Psoas muscle (tissue), 8 donors: ENCODE results near the gene GNB2. TPM values are rescaled to one million over a fixed set of nuclear protein-coding genes. Genes with fewer than 3 reads are reported as not detected.

Experiments
- ATAC-seq, 4 donors: fragments of 200-7000 bp; cut with Tn5 transposase; one replicate each; pipeline ENCODE4 v1.9.1; 2020; ENCODE audit warnings: moderate library complexity in 3 of 4, mild to moderate bottlenecking in 2 of 4
- DNase-seq, 2 donors: peaks; one replicate each; pipeline ENCODE4 v3.0.0-alpha.2; 2020
- H3K27ac ChIP-seq: fragments of 200-600 bp; one replicate; pipeline ENCODE4 v1.8.0; 2022
- H3K27me3 ChIP-seq, 3 donors: fragments of 200-600 bp in 1 of 3; one replicate each; pipeline versions ENCODE4 v1.6.1 to v1.8.0; 2013 to 2022; ENCODE audit warnings: low read length in 2 of 3, mild to moderate bottlenecking in 2 of 3, moderate library complexity in 1 of 3; ENCODE audit not compliant: insufficient read depth in 3 of 3
- H3K36me3 ChIP-seq, 2 donors: fragments of 200-600 bp in 1 of 2; one replicate each; pipeline versions ENCODE4 v1.6.1 to v1.8.0; 2013 to 2022; ENCODE audit warnings: low read depth in 1 of 2, mild to moderate bottlenecking in 1 of 2, moderate library complexity in 1 of 2; ENCODE audit not compliant: insufficient read depth in 1 of 2
- H3K4me1 ChIP-seq: fragments of 200-600 bp; one replicate; pipeline ENCODE4 v1.8.0; 2022
- H3K4me3 ChIP-seq: fragments of 200-600 bp; one replicate; pipeline ENCODE4 v1.8.0; 2022; ENCODE audit warnings: mild to moderate bottlenecking
- H3K9me3 ChIP-seq: fragments of 200-600 bp; one replicate; pipeline ENCODE4 v1.8.0; 2022
- CTCF ChIP-seq: fragments of 200-600 bp; IDR thresholded peaks from one replicate; pipeline ENCODE4 v1.8.0; 2022; ENCODE audit warnings: antibody characterized with exemption
- WGBS, 3 donors: extraction: QIAGEN DNeasy Blood & Tissue Kit; methylation state at CpG; one replicate each; pipeline versions ENCODE4 v1.1.6 to v1.1.7; 2013; 5-methylcytosine and 5-hydroxymethylcytosine counted together
- intact Hi-C, 2 donors: fragments of 100-400 bp; cut with DNase I; formaldehyde crosslinking; loops; one replicate each; pipeline versions ENCODE4 v1.11.0 to v1.14.2; 2022
- polyA plus RNA-seq, 3 donors: library from polyadenylated mRNA; stranded (reverse); fragments of 200-250 nt; gene quantifications; one replicate each; pipeline ENCODE4 v1.2.3, GENCODE V29; 2013
- total RNA-seq, 4 donors: library from RNA; stranded (reverse); fragmentation: NEBNext Ultra II Directional in 2 of 4; extraction: Animal tissue kit (Norgen Biotek cat#: 25700) in 2 of 4; gene quantifications; one replicate each; pipeline versions ENCODE4 v1.2.1 to v1.2.4, GENCODE V29; 2021 to 2023
- donor health status: healthy with polysubstance abuse.
- donor health status: DM: no; HTN: no; CAD: no; lungs with moderate emphysema.
- donor health status: Bipolar disorder and iron deficiency.
- donor health status: healthy.
- donor health status: DM: yes; HTN: yes; CAD: no.
- donor health status: DM: no; HTN: no; CAD: no.
- donor health status: DM: no; HTN: no; CAD: no.
- donor health status: DM: yes; HTN: yes; CAD: no.

The GNB2 gene
- total and polyA plus RNA-seq, 7 donors = 87.1 to 148 (median 117) TPM

DNA sequence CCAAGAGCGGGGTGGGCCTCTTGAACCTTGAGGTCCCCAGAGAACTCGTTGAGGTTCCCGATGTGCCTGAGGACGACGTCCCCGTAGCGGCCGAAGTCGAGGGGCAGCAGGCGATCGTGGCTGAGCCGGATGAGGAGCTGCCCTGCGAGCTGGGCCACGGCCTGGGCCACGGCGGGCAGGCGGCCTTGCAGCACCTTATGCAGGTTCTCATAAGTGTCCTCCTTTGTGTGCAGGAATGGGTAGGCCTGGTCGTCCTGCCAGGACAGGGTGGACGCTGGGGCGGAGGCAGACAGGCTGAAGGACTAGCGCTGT is 46.3 kb upstream of the GNB2 start:
- no peak for DNase-seq
- Histone ChIP-seq H3K27ac (no peak overlapping the region), H3K4me1 (peaks cover 8% of the 10 kb centered on the region), H3K36me3 (no peaks in the 10 kb centered on the region), H3K27me3 (peaks cover 0 to 13% (median 2%) of the 10 kb centered on the region in 3 donors), H3K4me3 (no peak overlapping the region), H3K9me3 (no peaks in the 10 kb centered on the region)
- no peak for TF ChIP-seq CTCF
- 72 to 79% (median 74%) methylated on average over 21 of the region's 21 CpGs for WGBS, 3 donors
- intact Hi-C loops = loop anchor here in 1 of 2 donors (5.0 kb wide), 1 partner anchor 45 kb away; the partner anchor contains the start of gene GNB2
- peak in 1 of 4 donors; percentile 9 for ATAC-seq

- Histone ChIP-seq H3K9me3 (no peaks in the 10 kb centered on the region), H3K27me3 (peaks cover 0 to 26% (median 12%) of the 10 kb centered on the region in 3 donors), H3K4me1 (peaks cover 15% of the 10 kb centered on the region), H3K4me3 (no peak overlapping the region), H3K27ac (no peak overlapping the region), H3K36me3 (no peaks in the 10 kb centered on the region)
- WGBS, 3 donors = 66 to 77% (median 69%) methylated on average over 11 of the region's 11 CpGs
- intact Hi-C loops = loop anchor here in 1 of 2 donors (5.0 kb wide), 1 partner anchor 43 kb away; the partner anchor contains the start of gene GNB2
- no peak for ATAC-seq
- no peak for DNase-seq
- TF ChIP-seq CTCF = no peak
Measured at GRCh38 chr7:100629117-100629716, 44.3 kb upstream of the GNB2 start.

DNA sequence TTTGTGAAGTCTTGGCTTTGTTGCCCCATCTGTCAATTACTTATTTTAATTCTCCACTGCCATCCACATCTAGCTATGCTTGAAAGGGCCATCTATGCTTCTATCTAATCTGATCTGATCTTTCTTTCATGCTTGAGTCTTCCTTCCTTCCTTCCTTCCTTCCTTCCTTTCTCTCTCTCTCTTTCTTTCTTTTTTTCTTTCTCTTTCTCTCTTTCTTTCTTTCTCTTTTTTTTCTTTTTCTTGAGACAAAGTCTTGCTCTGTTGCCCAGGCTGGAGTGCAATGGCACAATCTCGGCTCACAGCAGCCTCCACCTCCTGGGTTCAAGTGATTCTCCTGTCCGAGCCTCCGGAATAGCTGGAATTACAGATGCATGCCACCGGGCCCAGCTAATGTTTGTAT is 43.5 kb upstream of the GNB2 start:
- Histone ChIP-seq H3K9me3 (no peaks in the 10 kb centered on the region), H3K4me3 (no peak overlapping the region), H3K4me1 (peaks cover 15% of the 10 kb centered on the region), H3K27ac (no peak overlapping the region), H3K27me3 (peaks cover 0 to 31% (median 15%) of the 10 kb centered on the region in 3 donors), H3K36me3 (no peaks in the 10 kb centered on the region)
- ATAC-seq (no peak), DNase-seq (no peak)
- intact Hi-C loops = loop anchor here in 1 of 2 donors (5.0 kb wide), 1 partner anchor 62 kb away; the partner anchor contains the start of gene GIGYF1
- no peak for TF ChIP-seq CTCF
- 87 to 93% (median 91%) methylated on average over 4 of the region's 4 CpGs for WGBS, 3 donors

DNA sequence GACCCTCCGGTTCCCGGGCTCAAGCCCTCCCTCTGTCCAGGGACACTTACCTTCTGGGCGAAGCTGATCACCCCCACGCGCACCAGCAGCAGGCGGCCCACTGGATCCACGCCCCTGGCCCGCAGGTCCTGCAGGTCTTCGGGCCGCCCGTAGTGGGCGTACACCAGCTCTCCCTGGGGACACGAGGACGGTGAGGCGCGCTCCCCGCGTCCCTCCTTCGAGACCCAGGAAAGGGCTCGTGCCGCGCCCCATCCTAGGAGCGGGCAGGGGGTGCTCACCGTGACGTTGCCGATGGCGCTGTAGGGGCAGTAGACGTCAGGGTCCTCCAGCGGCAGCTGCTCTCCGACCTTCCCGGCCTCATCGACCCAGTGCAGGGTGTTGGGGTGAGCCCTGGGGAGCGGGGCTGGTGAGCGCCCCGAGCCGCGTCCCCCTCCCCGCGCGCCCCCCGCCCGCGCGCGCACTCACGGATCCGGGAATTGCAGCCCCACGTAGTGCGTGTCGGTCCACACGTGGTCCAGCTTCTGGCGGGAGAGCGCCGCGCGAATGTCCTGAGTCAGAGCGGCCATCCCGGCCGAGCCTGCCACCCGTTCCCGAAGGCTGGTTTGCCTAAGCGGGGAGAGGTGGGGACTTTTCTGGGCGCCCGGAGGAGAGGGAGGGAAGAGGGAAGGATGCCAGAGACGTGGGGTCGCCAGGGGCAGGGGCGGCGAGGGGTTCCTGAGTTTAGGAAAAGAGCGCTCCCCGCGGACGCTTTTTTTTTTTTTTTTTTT is 40.4 kb upstream of the GNB2 start:
- DNase-seq (peak; percentile 43 to 60), ATAC-seq (peak; percentile 28 to 69 (median 58))
- Histone ChIP-seq H3K27ac (no peak overlapping the region), H3K9me3 (no peaks in the 10 kb centered on the region), H3K36me3 (no peaks in the 10 kb centered on the region), H3K4me1 (peaks cover 7% of the 10 kb centered on the region), H3K27me3 (peaks cover 0 to 22% (median 17%) of the 10 kb centered on the region in 3 donors), H3K4me3 (peak overlapping the region; percentile 65)
- no peak for TF ChIP-seq CTCF
- WGBS, 3 donors = 1 to 2% (median 1%) methylated on average over 56 to 72 of the region's 72 CpGs
- intact Hi-C loops = loop anchor here in 1 of 2 donors (5.0 kb wide), 1 partner anchor 59 kb away; the partner anchor contains the start of gene GIGYF1
